SIG-M5 treated with dmso at 0.1 percent for 504 hours (cell line): ENCODE results near the gene IL24.
A peak's percentile ranks its signal among the peaks of the same experiment; 100 is the strongest.
"Not testable (repeated sequence)": the region's sequence is repeated elsewhere in the genome, so short reads cannot be mapped to it uniquely, and the experiment has no call there.

Experiments used
- DNase-seq: peaks from one replicate; lab custom pipeline; 2025; ENCODE audit not compliant: unreplicated experiment; lab: John Stamatoyannopoulos, UW

IL24 gene, protein sequence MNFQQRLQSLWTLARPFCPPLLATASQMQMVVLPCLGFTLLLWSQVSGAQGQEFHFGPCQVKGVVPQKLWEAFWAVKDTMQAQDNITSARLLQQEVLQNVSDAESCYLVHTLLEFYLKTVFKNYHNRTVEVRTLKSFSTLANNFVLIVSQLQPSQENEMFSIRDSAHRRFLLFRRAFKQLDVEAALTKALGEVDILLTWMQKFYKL

GRCh38 chr1:206897175-206897574, at the start of gene IL24:
IL24 (plus strand) TSS chr1:206897443; CDS start chr1:206897833, 390 bp downstream.
- DNase-seq, result no peak

DNA sequence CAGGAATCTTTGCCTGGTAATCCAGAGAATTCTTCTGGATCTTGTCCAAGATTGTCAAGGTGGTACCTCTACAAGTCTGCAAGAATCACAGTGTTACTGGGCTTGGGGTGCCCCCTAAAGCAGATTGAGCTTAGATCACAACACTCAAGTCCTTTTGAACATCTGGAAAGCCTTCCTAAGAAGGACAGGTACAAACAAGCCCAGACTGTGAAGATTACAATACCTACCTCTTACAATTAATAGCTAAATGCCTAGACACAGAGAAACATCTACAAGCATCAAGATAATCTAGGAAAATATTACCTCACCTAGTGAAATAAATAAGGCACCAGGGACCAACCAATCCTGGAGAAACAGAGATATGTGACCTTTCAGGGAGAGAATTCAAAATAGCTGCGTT, 49.3 kb upstream of the IL24 start:
- no peak for DNase-seq

DNA sequence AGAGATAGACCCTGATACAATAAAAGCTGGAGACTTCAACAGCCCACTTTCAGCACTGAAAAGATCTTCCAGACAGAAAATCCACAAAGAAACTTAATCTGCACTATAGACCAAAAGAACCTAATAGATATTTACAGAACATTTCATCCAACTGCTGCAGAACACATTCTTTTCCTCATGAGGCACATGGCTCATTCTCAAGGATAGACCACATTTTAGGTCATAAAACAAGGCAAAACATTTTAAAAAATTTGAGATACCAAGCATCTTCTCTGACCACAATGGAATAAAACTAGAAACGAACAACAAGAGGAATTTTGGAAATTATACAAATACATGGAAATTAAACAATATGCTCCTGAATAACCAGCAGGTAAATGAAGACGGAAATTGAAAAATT, 46.8 kb upstream of the IL24 start:
- DNase-seq, result no peak

DNA sequence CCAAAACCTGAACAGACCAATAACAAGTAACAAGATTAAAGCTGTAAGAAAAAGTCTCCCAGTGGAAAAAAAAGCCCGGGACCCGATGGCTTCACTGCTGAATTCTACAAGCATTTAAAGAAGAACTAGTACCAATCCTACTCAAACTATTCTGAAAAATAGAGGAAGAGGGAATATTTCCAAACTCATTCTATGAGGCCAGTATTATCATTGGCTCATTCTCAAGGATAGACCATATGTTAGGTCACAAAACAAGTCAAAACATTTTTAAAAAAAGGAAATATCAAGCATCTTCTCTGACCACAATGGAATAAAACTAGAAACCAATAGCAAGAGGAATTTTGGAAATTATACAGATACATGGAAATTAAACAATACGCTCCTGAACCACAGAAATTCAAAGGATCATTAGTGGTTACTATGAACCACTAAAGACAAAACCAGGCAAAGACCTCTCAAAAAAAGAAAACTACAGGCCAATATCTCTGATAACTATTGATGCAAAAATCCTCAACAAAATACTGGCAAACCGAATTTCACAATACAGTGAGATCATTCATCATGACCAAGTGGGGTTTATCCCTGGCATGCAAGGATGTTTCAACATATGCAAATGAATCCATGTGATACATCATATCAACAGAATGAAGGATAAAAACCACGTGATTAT, 45.8 kb upstream of the IL24 start:
- DNase-seq, result no peak

- not testable (repeated sequence) for DNase-seq
These were observed 44.6 kb upstream of the IL24 start for GRCh38 chr1:206852662-206853061.

- DNase-seq, result not testable (repeated sequence)
These were observed 43.5 kb upstream of the IL24 start for GRCh38 chr1:206853696-206854095.

GRCh38 chr1:206854401-206855129, 42.7 kb upstream of the IL24 start:
- no peak for DNase-seq

DNA sequence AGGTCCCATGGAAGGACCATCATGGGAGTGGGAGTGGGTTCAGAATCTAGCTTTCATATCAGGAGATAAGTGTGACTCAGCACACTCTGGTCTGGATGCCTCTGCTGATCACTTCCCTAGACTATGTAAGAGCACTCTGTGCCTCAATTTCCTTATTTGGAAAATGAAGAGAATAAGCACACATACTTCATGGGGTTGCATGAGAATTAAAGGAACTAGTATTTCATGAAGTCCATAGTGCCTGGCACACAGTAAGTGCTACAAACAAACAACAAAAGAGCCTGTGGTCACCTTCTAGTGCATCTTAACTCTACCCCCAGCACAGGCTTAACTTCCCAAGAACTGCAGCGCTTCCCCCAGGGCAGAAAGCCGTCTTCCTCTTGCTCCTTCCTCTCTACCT, 41.4 kb upstream of the IL24 start:
- DNase-seq, result no peak

DNA sequence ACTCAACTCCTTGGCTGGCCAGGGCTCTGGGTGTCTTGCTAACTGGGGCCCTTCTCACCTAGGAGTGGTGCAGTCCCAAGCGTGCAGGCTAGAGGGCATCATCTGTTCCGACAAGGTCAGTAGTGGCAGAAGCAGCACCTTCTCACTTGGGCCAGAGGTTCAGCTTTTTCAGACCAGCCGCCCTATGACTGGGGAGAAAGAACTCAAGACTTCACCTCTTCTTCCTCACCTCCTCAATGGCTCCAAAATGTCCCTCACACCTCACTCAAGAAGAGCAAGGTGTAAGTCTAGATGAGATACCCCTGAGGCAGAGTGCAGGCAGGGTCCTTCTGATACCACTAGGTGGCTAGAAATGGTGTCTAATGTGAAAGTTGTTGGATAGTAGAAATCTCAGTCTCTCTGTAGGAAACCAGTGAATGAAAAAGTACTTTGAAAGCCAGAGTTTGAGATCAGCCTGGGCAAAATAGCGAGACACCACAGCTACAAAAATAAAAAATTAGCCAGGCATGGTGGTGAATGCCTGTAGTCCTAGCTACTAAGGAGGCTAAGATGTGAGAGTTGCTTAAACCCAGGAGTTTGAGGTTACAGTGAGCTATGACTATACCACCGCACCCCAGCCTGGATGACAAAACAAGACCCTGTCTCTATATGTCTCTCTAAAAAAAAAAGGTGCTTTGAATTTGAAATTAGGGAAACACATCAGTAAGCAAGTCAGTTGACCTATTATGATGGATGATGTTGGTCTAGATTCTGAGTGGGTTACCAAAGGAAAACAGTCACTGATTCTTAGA, 40.4 kb upstream of the IL24 start:
- peak; percentile 24 for DNase-seq

DNA sequence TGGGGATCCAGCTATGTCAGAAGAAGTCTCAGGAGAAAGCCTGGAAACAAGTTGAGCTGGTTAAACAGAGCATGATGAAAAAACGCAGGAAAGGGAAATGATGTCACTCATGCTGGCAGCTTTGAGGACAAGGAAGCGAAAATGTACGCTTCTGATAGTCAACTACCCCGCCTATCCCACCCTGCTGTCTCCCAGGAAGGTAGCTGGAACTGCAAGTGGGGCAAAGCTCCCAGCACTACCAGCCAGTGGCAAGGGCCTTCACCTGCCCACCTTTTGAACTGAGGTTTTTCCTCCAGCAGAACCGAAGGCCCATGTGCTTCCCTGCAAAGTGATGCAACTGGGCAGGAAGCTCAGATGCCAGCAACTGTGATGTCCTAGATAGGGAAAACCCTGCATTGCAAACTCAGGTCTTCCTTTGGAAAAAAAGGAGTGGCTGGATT, 38.1 kb upstream of the IL24 start:
- DNase-seq, result peak; percentile 36

GRCh38 chr1:206860165-206860564, 37.1 kb upstream of the IL24 start:
- no peak for DNase-seq

GRCh38 chr1:206863266-206863665, 34.0 kb upstream of the IL24 start:
- DNase-seq, result no peak

DNA sequence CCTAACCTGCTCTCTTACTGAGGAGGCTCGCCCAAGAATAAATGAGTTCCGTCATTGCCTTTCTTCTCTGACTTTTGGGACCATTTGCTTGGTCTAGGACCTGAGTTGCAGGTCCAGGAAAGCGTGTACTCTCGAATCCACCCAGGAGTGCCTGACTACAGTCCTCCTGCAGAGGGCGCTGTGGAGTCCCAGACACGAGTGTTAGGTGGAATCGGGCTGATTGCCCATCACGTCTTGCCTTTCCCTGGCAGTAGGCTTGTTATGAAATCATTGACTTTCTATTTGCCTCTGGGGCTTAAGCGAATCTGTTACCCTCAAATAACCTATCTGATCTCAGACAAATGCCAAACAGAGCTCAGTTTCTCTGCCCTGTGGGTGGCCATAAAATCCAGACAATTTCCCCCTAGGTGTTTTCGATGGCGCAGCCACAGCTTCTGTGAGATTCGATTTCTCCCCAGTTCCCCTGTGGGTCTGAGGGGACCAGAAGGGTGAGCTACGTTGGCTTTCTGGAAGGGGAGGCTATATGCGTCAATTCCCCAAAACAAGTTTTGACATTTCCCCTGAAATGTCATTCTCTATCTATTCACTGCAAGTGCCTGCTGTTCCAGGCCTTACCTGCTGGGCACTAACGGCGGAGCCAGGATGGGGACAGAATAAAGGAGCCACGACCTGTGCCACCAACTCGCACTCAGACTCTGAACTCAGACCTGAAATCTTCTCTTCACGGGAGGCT, 32.1 kb upstream of the IL24 start, which contains the start of gene IL20:
Gene IL20, plus strand, starts transcription at position 685 of the 733 bp plus-strand sequence. CDS start 230 bp downstream, outside the sequence.
- DNase-seq, result peak; percentile 78

- no peak for DNase-seq
These were observed 31.2 kb upstream of the IL24 start for GRCh38 chr1:206866062-206866461.

DNA sequence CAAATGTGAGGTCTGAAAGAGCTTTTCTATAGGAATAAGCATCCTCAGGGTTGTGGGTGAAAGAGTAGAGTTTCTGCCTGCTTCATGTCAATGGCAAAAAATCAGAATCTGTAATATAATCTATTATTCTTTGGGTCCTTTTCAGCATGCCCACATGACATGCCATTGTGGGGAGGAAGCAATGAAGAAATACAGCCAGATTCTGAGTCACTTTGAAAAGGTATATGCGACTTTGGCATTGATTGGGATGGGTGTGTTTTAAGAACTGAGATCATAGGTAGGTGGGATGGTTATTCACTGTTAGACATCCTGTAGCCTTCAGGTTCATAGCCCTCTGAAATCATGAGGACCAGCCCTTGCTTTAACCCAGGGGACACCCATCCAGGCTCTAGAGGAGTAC, 30.0 kb upstream of the IL24 start:
- no peak for DNase-seq

GRCh38 chr1:206867716-206868115, 29.5 kb upstream of the IL24 start:
- DNase-seq, result no peak

DNA sequence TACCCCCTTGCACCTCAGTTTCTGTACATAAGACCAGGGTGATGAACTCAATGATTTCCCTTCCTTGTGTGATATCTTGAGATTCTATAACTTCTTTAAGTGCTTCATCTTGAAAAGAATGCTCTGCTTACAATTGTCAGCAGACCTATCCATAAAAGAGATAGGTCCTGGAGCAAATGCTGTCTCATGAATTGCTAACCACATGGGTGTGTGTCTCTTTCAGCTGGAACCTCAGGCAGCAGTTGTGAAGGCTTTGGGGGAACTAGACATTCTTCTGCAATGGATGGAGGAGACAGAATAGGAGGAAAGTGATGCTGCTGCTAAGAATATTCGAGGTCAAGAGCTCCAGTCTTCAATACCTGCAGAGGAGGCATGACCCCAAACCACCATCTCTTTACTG, 29.0 kb upstream of the IL24 start:
- no peak for DNase-seq

DNA sequence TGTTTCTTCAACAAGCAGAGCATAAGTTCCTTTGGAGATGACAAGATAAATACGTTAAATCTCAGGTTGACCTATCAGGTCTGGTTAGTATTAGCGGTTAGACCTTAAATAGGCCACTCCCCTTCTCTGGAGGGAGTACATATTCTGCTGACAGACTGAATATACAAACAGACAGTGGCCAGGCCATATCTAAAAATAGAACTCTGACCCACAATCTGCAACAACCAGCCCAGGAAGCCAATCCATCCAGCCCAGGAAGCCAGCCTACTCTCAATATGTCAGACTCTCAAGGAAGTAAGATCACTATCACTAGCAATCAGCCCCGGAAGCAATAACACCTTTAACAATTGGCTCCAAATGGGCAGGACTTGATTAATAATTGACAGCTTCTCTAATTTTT, 25.1 kb upstream of the IL24 start:
- DNase-seq, result no peak

DNA sequence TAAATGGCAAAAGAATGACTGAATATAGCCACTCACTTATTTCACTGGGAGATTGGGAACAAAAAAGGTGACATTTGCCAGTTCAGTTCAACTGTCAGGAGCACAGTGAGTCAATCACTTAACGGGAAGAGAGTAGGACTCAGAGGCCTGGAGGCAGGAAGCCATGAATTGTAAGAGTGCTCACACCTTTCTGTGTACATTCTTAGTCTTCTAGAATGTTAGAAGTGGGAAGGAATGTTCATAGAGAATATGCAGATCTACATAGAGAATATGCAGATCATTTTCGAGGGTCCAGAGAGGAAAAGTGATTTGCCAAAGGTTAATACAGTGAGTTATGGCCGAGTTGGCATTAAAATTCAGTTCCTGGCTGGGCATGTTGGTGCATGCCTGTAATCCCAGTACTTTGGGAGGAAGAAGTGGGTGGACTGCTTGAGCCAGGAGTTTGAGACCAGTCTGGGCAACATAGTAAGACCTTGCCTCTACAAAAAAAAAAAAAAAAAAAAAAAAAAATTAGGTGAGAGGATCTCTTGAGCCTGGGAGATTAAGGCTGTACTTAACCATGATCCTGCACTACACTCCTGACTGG, 23.5 kb upstream of the IL24 start:
- DNase-seq, result no peak

GRCh38 chr1:206875752-206876377, 21.4 kb upstream of the IL24 start:
- no peak for DNase-seq
